Psoas muscle (tissue), 8 donors: ENCODE measurements around the gene CAMK1D. TPM values are rescaled to one million over a fixed set of nuclear protein-coding genes. Genes with fewer than 3 reads are reported as not detected.

Experiments
- ATAC-seq, 4 donors: fragments of 200-7000 bp; cut with Tn5 transposase; one replicate each; pipeline ENCODE4 v1.9.1; 2020; ENCODE audit warnings: moderate library complexity in 3 of 4, mild to moderate bottlenecking in 2 of 4
- DNase-seq, 2 donors: peaks; one replicate each; pipeline ENCODE4 v3.0.0-alpha.2; 2020
- H3K27ac ChIP-seq: fragments of 200-600 bp; one replicate; pipeline ENCODE4 v1.8.0; 2022
- H3K27me3 ChIP-seq, 3 donors: fragments of 200-600 bp in 1 of 3; one replicate each; pipeline versions ENCODE4 v1.6.1 to v1.8.0; 2013 to 2022; ENCODE audit warnings: low read length in 2 of 3, mild to moderate bottlenecking in 2 of 3, moderate library complexity in 1 of 3; ENCODE audit not compliant: insufficient read depth in 3 of 3
- H3K36me3 ChIP-seq, 2 donors: fragments of 200-600 bp in 1 of 2; one replicate each; pipeline versions ENCODE4 v1.6.1 to v1.8.0; 2013 to 2022; ENCODE audit warnings: low read depth in 1 of 2, mild to moderate bottlenecking in 1 of 2, moderate library complexity in 1 of 2; ENCODE audit not compliant: insufficient read depth in 1 of 2
- H3K4me1 ChIP-seq: fragments of 200-600 bp; one replicate; pipeline ENCODE4 v1.8.0; 2022
- H3K4me3 ChIP-seq: fragments of 200-600 bp; one replicate; pipeline ENCODE4 v1.8.0; 2022; ENCODE audit warnings: mild to moderate bottlenecking
- H3K9me3 ChIP-seq: fragments of 200-600 bp; one replicate; pipeline ENCODE4 v1.8.0; 2022
- WGBS, 3 donors: extraction: QIAGEN DNeasy Blood & Tissue Kit; methylation state at CpG; one replicate each; pipeline versions ENCODE4 v1.1.6 to v1.1.7; 2013; 5-methylcytosine and 5-hydroxymethylcytosine counted together
- intact Hi-C, 2 donors: fragments of 100-400 bp; cut with DNase I; formaldehyde crosslinking; loops; one replicate each; pipeline versions ENCODE4 v1.11.0 to v1.14.2; 2022
- polyA plus RNA-seq, 3 donors: library from polyadenylated mRNA; stranded (reverse); fragments of 200-250 nt; gene quantifications; one replicate each; pipeline ENCODE4 v1.2.3, GENCODE V29; 2013
- total RNA-seq, 4 donors: library from RNA; stranded (reverse); fragmentation: NEBNext Ultra II Directional in 2 of 4; extraction: Animal tissue kit (Norgen Biotek cat#: 25700) in 2 of 4; gene quantifications; one replicate each; pipeline versions ENCODE4 v1.2.1 to v1.2.4, GENCODE V29; 2021 to 2023
- TF ChIP-seq, protein P1 (sequence below): fragments of 200-600 bp; IDR thresholded peaks from one replicate; pipeline ENCODE4 v1.8.0; 2022; ENCODE audit warnings: antibody characterized with exemption
- donor health status: healthy with polysubstance abuse.
- donor health status: DM: no; HTN: no; CAD: no; lungs with moderate emphysema.
- donor health status: Bipolar disorder and iron deficiency.
- donor health status: healthy.
- donor health status: DM: yes; HTN: yes; CAD: no.
- donor health status: DM: no; HTN: no; CAD: no.
- donor health status: DM: no; HTN: no; CAD: no.
- donor health status: DM: yes; HTN: yes; CAD: no.

Gene CAMK1D
- total and polyA plus RNA-seq, 7 donors = 0.39 to 1.8 (median 0.53) TPM

- H3K9me3 ChIP-seq = no peaks in the 10 kb centered on the region
- intact Hi-C loops = no loop called here
- no peak overlapping the region for H3K4me3 ChIP-seq
- H3K27ac ChIP-seq = no peak overlapping the region
- ATAC-seq (no peak), DNase-seq (no peak)
- TF ChIP-seq, protein P1, sequence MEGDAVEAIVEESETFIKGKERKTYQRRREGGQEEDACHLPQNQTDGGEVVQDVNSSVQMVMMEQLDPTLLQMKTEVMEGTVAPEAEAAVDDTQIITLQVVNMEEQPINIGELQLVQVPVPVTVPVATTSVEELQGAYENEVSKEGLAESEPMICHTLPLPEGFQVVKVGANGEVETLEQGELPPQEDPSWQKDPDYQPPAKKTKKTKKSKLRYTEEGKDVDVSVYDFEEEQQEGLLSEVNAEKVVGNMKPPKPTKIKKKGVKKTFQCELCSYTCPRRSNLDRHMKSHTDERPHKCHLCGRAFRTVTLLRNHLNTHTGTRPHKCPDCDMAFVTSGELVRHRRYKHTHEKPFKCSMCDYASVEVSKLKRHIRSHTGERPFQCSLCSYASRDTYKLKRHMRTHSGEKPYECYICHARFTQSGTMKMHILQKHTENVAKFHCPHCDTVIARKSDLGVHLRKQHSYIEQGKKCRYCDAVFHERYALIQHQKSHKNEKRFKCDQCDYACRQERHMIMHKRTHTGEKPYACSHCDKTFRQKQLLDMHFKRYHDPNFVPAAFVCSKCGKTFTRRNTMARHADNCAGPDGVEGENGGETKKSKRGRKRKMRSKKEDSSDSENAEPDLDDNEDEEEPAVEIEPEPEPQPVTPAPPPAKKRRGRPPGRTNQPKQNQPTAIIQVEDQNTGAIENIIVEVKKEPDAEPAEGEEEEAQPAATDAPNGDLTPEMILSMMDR = no peak
- H3K27me3 ChIP-seq = no peaks in the 10 kb centered on the region
- H3K4me1 ChIP-seq = no peaks in the 10 kb centered on the region
- 79 to 87% (median 83%) methylated on average over 5 of the region's 5 CpGs for WGBS, 3 donors
- no peaks in the 10 kb centered on the region for H3K36me3 ChIP-seq
Measured at GRCh38 chr10:12455318-12455717, 106.0 kb downstream of the CAMK1D start.

DNA sequence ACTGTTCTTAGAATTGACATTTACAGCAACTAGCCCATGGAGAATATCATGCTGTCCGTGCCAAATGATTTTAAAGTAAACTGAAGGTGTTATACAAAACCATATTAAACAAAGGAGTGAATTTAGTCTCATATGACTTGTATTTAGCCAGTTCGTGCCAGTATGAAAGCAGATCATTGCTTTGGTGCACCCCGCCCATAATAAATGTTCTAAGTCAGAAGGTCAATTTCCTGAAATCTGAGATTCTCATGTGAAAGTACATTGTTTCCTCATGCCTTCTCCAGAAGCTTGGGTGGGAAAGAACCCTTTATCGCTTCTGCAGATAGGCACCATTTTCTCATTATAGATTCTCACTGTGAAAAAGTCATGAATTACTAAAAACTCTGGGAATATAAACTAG, 106.4 kb downstream of the CAMK1D start:
- no peaks in the 10 kb centered on the region for H3K27me3 ChIP-seq
- no peaks in the 10 kb centered on the region for H3K9me3 ChIP-seq
- no peaks in the 10 kb centered on the region for H3K4me1 ChIP-seq
- no peak for ATAC-seq
- no peak overlapping the region for H3K4me3 ChIP-seq
- TF ChIP-seq, protein P1 = no peak
- intact Hi-C loops = no loop called here
- no peaks in the 10 kb centered on the region for H3K36me3 ChIP-seq
- no peak overlapping the region for H3K27ac ChIP-seq
- WGBS, 3 donors = 45 to 46% (median 46%) methylated on average over 4 of the region's 4 CpGs
- no peak for DNase-seq

GRCh38 chr10:12459340-12459739, 110.0 kb downstream of the CAMK1D start:
- WGBS, 3 donors = 67 to 74% (median 69%) methylated on average over 4 of the region's 4 CpGs
- ATAC-seq (no peak), DNase-seq (no peak)
- peaks cover 0 to 3% (median 0%) of the 10 kb centered on the region in 3 donors for H3K27me3 ChIP-seq
- no peaks in the 10 kb centered on the region for H3K36me3 ChIP-seq
- TF ChIP-seq, protein P1 = no peak
- no peak overlapping the region for H3K4me3 ChIP-seq
- no peak overlapping the region for H3K27ac ChIP-seq
- no peaks in the 10 kb centered on the region for H3K4me1 ChIP-seq
- intact Hi-C loops = no loop called here
- H3K9me3 ChIP-seq = no peaks in the 10 kb centered on the region

DNA sequence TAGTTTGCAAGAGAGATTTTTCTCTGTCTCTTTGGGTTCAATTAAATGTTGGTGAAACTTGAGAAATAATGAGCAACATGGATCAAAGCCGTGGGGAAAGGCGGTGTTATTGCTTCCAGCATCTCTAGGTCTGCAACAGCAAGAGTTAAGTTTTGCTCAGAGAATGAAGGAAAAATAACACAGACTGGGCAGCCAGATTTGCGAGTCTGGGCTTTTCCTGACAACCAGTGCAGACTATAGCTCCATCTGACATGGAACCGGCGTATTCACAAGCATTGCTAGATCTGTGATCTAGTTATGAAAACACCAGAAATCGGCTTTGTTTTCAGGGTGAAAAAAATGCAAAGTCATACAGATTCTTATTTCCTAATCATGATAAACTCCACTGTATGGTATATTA, 110.4 kb downstream of the CAMK1D start:
- DNase-seq (no peak), ATAC-seq (no peak)
- intact Hi-C loops = no loop called here
- no peak overlapping the region for H3K4me3 ChIP-seq
- TF ChIP-seq, protein P1 = no peak
- H3K9me3 ChIP-seq = no peaks in the 10 kb centered on the region
- H3K4me1 ChIP-seq = no peaks in the 10 kb centered on the region
- WGBS, 3 donors = 32 to 42% (median 37%) methylated on average over 6 of the region's 6 CpGs
- H3K36me3 ChIP-seq = no peaks in the 10 kb centered on the region
- no peak overlapping the region for H3K27ac ChIP-seq
- peaks cover 0 to 3% (median 0%) of the 10 kb centered on the region in 3 donors for H3K27me3 ChIP-seq

DNA sequence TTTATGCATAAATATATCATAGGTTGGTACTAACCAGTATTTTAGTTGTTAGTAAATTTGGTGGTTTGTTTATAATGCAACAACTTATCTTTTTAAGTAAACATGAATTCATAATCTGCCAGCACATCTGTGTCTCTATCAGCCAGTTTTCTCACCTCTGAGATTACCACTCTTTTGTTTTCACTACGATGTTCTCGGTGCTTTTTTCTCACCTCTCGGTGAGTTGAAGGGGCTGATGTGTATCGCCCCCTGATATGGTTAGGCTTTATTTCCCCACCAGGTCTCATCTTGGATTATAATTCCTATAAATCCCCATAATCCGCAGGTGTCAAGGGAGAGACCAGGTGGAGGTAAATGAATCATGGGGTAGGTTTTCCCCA, 114.1 kb downstream of the CAMK1D start:
- Histone ChIP-seq H3K27ac (no peak overlapping the region), H3K9me3 (no peaks in the 10 kb centered on the region), H3K27me3 (peaks cover 0 to 3% (median 0%) of the 10 kb centered on the region in 3 donors), H3K4me1 (no peaks in the 10 kb centered on the region), H3K36me3 (no peaks in the 10 kb centered on the region), H3K4me3 (no peak overlapping the region)
- 91 to 97% (median 91%) methylated on average over 5 of the region's 5 CpGs for WGBS, 3 donors
- ATAC-seq = no peak
- TF ChIP-seq, protein P1 = no peak
- no peak for DNase-seq
- intact Hi-C loops = no loop called here
